Measurements from ENCODE around the gene PDZRN4. TPM values are rescaled to one million over a fixed set of nuclear protein-coding genes. Genes with fewer than 3 reads are reported as not detected.

PDZRN4 gene
- total and polyA plus RNA-seq, 2 donors (not counting 3 experiments of a cell fraction or from before 2014, with no cell fraction given), result not detected

GRCh38 chr12:41604830-41605229 is 416.7 kb downstream of the PDZRN4 start:
- ChIA-PET POLR2A (no interaction called here), CTCF (interaction anchor here (0.8 kb wide), 1 partner anchor 30 kb away, joined by 3 read pairs; no protein-coding TSS in a partner anchor)
- H3K27me3 ChIP-seq (ENCODE audit: control insufficient read depth in 2 of 2, insufficient read depth in 2 of 2, low read length in 2 of 2), result no peaks in the 10 kb centered on the region
- intact Hi-C loops (cut with micrococcal nuclease), result loop anchor here (10.0 kb wide), 1 partner anchor 60 kb away; no protein-coding TSS in a partner anchor
- H2AFZ ChIP-seq (ENCODE audit: low read depth, low read length), result no peak overlapping the region
- no peak overlapping the region for H3K4me3 ChIP-seq (replicated peaks in 1 of 3; ENCODE audit: insufficient read depth in 1 of 3, low read depth in 1 of 3, low read length in 3 of 3)
- dilution Hi-C loops (cut with MboI; ENCODE audit: extremely low pct_ligation_motif_present, low sequenced_read_pairs), result no loop called here
- no peaks in the 10 kb centered on the region for H3K9me1 ChIP-seq (replicated peaks; ENCODE audit: control insufficient read depth, extremely low read depth, insufficient read depth, low read length)
- no peaks in the 10 kb centered on the region for H3K79me2 ChIP-seq (ENCODE audit: control insufficient read depth, insufficient read depth, low read length)
- TF ChIP-seq EZH2 (IDR thresholded peaks at IDR 0.05; ENCODE audit: borderline replicate concordance, low read depth, low read length, severe bottlenecking) (no peak), POLR2AphosphoS5 (IDR thresholded peaks at IDR 0.05; ENCODE audit: insufficient read depth, low read depth, low read length) (no peak), MYC (IDR thresholded peaks at IDR 0.05; ENCODE audit: low read depth, low read length) (no peak), JUN (IDR thresholded peaks at IDR 0.05; ENCODE audit: borderline replicate concordance, insufficient read depth, insufficient read length, low read depth) (no peak), POLR2A (IDR thresholded peaks at IDR 0.05; ENCODE audit: low read depth, low read length) (no peak), GATA2 (IDR thresholded peaks at IDR 0.05; ENCODE audit: insufficient read depth, insufficient read length, low read depth, low read length) (no peak), FOS (IDR thresholded peaks at IDR 0.05; ENCODE audit: borderline replicate concordance, insufficient read depth, low read length) (no peak), MAX (IDR thresholded peaks at IDR 0.05; ENCODE audit: insufficient read depth, insufficient read length) (no peak)
- TF ChIP-seq, protein P1, sequence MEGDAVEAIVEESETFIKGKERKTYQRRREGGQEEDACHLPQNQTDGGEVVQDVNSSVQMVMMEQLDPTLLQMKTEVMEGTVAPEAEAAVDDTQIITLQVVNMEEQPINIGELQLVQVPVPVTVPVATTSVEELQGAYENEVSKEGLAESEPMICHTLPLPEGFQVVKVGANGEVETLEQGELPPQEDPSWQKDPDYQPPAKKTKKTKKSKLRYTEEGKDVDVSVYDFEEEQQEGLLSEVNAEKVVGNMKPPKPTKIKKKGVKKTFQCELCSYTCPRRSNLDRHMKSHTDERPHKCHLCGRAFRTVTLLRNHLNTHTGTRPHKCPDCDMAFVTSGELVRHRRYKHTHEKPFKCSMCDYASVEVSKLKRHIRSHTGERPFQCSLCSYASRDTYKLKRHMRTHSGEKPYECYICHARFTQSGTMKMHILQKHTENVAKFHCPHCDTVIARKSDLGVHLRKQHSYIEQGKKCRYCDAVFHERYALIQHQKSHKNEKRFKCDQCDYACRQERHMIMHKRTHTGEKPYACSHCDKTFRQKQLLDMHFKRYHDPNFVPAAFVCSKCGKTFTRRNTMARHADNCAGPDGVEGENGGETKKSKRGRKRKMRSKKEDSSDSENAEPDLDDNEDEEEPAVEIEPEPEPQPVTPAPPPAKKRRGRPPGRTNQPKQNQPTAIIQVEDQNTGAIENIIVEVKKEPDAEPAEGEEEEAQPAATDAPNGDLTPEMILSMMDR (IDR thresholded peaks at IDR 0.05; ENCODE audit: extremely low read depth in 1 of 2, insufficient read depth in 1 of 2, low read depth in 1 of 2, low read length in 2 of 2), result no peak
- H3K36me3 ChIP-seq (ENCODE audit: control insufficient read depth in 2 of 2, extremely low read depth in 1 of 2, insufficient read depth in 2 of 2, low read length in 2 of 2), result no peaks in the 10 kb centered on the region
- H3K27ac ChIP-seq (ENCODE audit: insufficient read depth, low read depth, low read length), result no peak overlapping the region
- no peaks in the 10 kb centered on the region for H3K4me1 ChIP-seq (ENCODE audit: control insufficient read depth, extremely low read depth, insufficient read depth, low read length)
- H3K4me2 ChIP-seq (ENCODE audit: insufficient read depth, low read length), result no peak overlapping the region
- BruUV-seq (replicated peaks), result no TSS peak
- no peak for DNase-seq (ENCODE audit: low read depth, low spot score)
- H3K9me3 ChIP-seq (replicated peaks; ENCODE audit: control insufficient read depth, insufficient read depth, low read length), result no peaks in the 10 kb centered on the region
- H3K9ac ChIP-seq (replicated peaks; ENCODE audit: extremely low read depth, insufficient read depth, low read length), result no peak overlapping the region
- no peaks in the 10 kb centered on the region for H4K20me1 ChIP-seq (replicated peaks; ENCODE audit: control insufficient read depth, extremely low read depth, insufficient read depth, low read length)
- FAIRE-seq, result no peak
